Endometrial microvascular endothelial cells (primary cell): ENCODE data around the gene IL17RA. TPM values are rescaled to one million over a fixed set of nuclear protein-coding genes. Genes with fewer than 3 reads are reported as not detected.
"Not testable (repeated sequence)": the region's sequence is repeated elsewhere in the genome, so short reads cannot be mapped to it uniquely, and the experiment has no call there.

Source experiments
- in situ Hi-C: cut with HindIII; loops from 2 replicates; pipeline ENCODE4 v1.10.0; 2017; ENCODE audit warnings: low sequenced_read_pairs, low pct_unique_long_range_greater_than_20kb; ENCODE audit errors: inconsistent ontology term
- total RNA-seq: library from RNA; depleted of rRNA; stranded (reverse); fragments of >200 nt; gene quantifications from one replicate; pipeline ENCODE4 v1.2.3, GENCODE V29; 2015; ENCODE audit errors: inconsistent ontology term

Gene IL17RA
- total RNA-seq, 1 donor from 2014 or later = 10.0 TPM

GRCh38 chr22:17140826-17141766, 56.3 kb downstream of the IL17RA start:
- in situ Hi-C loops = no loop called here

GRCh38 chr22:17143101-17143500, 58.3 kb downstream of the IL17RA start:
- in situ Hi-C loops = no loop called here

- in situ Hi-C loops = no loop called here
Measured at GRCh38 chr22:17143826-17144225, 59.0 kb downstream of the IL17RA start.

GRCh38 chr22:17145021-17145680, 60.4 kb downstream of the IL17RA start:
- in situ Hi-C loops = no loop called here

- in situ Hi-C loops = not testable (repeated sequence)
Measured at GRCh38 chr22:17147458-17147857, 62.7 kb downstream of the IL17RA start.

- in situ Hi-C loops = no loop called here
Measured at GRCh38 chr22:17149076-17149815, 64.4 kb downstream of the IL17RA start.

- in situ Hi-C loops = no loop called here
Measured at GRCh38 chr22:17152340-17152739, 67.5 kb downstream of the IL17RA start.

GRCh38 chr22:17152971-17153370, 68.2 kb downstream of the IL17RA start:
- in situ Hi-C loops = no loop called here

GRCh38 chr22:17155941-17156340, 71.1 kb downstream of the IL17RA start:
- in situ Hi-C loops = no loop called here

GRCh38 chr22:17157714-17158113, 72.9 kb downstream of the IL17RA start:
- in situ Hi-C loops = no loop called here

GRCh38 chr22:17158176-17158567, 73.4 kb downstream of the IL17RA start:
- in situ Hi-C loops = no loop called here

- in situ Hi-C loops = no loop called here
Measured at GRCh38 chr22:17158568-17159503, 74.0 kb downstream of the IL17RA start, which contains the start of gene HDHD5. Gene HDHD5, minus strand, starts transcription at chr22:17159277. Its CDS starts 26 bp downstream, at chr22:17159251.

GRCh38 chr22:17159504-17159951, 74.7 kb downstream of the IL17RA start:
- in situ Hi-C loops = no loop called here

- in situ Hi-C loops = no loop called here
Measured at GRCh38 chr22:17161991-17162390, 77.2 kb downstream of the IL17RA start.

GRCh38 chr22:17162731-17163130, 77.9 kb downstream of the IL17RA start:
- in situ Hi-C loops = no loop called here

- in situ Hi-C loops = no loop called here
Measured at GRCh38 chr22:17164392-17165024, 79.7 kb downstream of the IL17RA start.
